ENCODE measurements around the gene NOTCH2. TPM values are rescaled to one million over a fixed set of nuclear protein-coding genes. Genes with fewer than 3 reads are reported as not detected.
"Not testable (repeated sequence)": the region's sequence is repeated elsewhere in the genome, so short reads cannot be mapped to it uniquely, and the experiment has no call there.

NOTCH2 gene
- total and polyA plus RNA-seq, 10 of the 15 experiments (the other 5 are each of a cell fraction or from before 2014, with no cell fraction given), result 0.02 to 2.0 (median 0.62) TPM; not detected in 1

- in situ Hi-C loops (cut with MboI); intact Hi-C loops (cut with micrococcal nuclease; ENCODE audit: unreplicated experiment): not testable (repeated sequence)
These were observed 42.8 kb upstream of the NOTCH2 start for GRCh38 chr1:120112212-120112611.

GRCh38 chr1:120111771-120112170 is 42.3 kb upstream of the NOTCH2 start:
- H3K4me2 ChIP-seq (ENCODE audit: control insufficient read depth, insufficient read depth); POLR2A ChIA-PET; DNase-seq (ENCODE audit: low read depth, low spot score); H2AFZ ChIP-seq (ENCODE audit: control insufficient read depth, low read depth, low read length); H3K4me1 ChIP-seq (ENCODE audit: control insufficient read depth, insufficient read depth, low read length); H3K27ac ChIP-seq (ENCODE audit: control insufficient read depth, insufficient read depth); H3K9ac ChIP-seq (ENCODE audit: control insufficient read depth, insufficient read depth, low read length); H3K36me3 ChIP-seq (ENCODE audit: control insufficient read depth in 2 of 2, insufficient read depth in 2 of 2, low read length in 1 of 2); RAD21 ChIA-PET (ENCODE audit: unreplicated experiment); H3K27me3 ChIP-seq (replicated peaks in 1 of 2; ENCODE audit: control insufficient read depth in 2 of 2, insufficient read depth in 2 of 2, low read length in 1 of 2); in situ Hi-C loops (cut with MboI); H3K4me3 ChIP-seq; H3K9me3 ChIP-seq (replicated peaks; ENCODE audit: control insufficient read depth, insufficient read depth, low read length); H3K79me2 ChIP-seq (ENCODE audit: control insufficient read depth, insufficient read depth, low read length); SMC1A ChIA-PET (ENCODE audit: uncharacterized antibody, unreplicated experiment); ATAC-seq; intact Hi-C loops (cut with micrococcal nuclease; ENCODE audit: unreplicated experiment); CTCF ChIA-PET; BruUV-seq (replicated peaks); FAIRE-seq; H4K20me1 ChIP-seq (ENCODE audit: control insufficient read depth, insufficient read depth): not testable (repeated sequence)
- no CpG with 5 or more reads among the region's 3 CpGs for WGBS (ENCODE audit: insufficient coverage, insufficient replicate concordance, low lambda C conversion rate, missing lambda C conversion rate)

More at GRCh38 chr1:120112212-120112611, 42.8 kb upstream of the NOTCH2 start:
- SMC1A ChIA-PET (ENCODE audit: uncharacterized antibody, unreplicated experiment); H3K4me3 ChIP-seq; H3K79me2 ChIP-seq (ENCODE audit: control insufficient read depth, insufficient read depth, low read length); CTCF ChIA-PET; DNase-seq (ENCODE audit: low read depth, low spot score); H2AFZ ChIP-seq (ENCODE audit: control insufficient read depth, low read depth, low read length); H4K20me1 ChIP-seq (ENCODE audit: control insufficient read depth, insufficient read depth); BruUV-seq (replicated peaks); H3K4me1 ChIP-seq (ENCODE audit: control insufficient read depth, insufficient read depth, low read length); POLR2A ChIA-PET; H3K36me3 ChIP-seq (ENCODE audit: control insufficient read depth in 2 of 2, insufficient read depth in 2 of 2, low read length in 1 of 2); H3K27me3 ChIP-seq (replicated peaks in 1 of 2; ENCODE audit: control insufficient read depth in 2 of 2, insufficient read depth in 2 of 2, low read length in 1 of 2); RAD21 ChIA-PET (ENCODE audit: unreplicated experiment); ATAC-seq; H3K4me2 ChIP-seq (ENCODE audit: control insufficient read depth, insufficient read depth); H3K9me3 ChIP-seq (replicated peaks; ENCODE audit: control insufficient read depth, insufficient read depth, low read length); H3K9ac ChIP-seq (ENCODE audit: control insufficient read depth, insufficient read depth, low read length); H3K27ac ChIP-seq (ENCODE audit: control insufficient read depth, insufficient read depth); FAIRE-seq: not testable (repeated sequence)
- 84% methylated on average over 5 of the region's 5 CpGs for WGBS (ENCODE audit: insufficient coverage, insufficient replicate concordance, low lambda C conversion rate, missing lambda C conversion rate)

- H2AFZ ChIP-seq (ENCODE audit: control insufficient read depth, low read depth, low read length); BruUV-seq (replicated peaks); in situ Hi-C loops (cut with MboI); CTCF ChIA-PET; H3K9ac ChIP-seq (ENCODE audit: control insufficient read depth, insufficient read depth, low read length); H3K9me3 ChIP-seq (replicated peaks; ENCODE audit: control insufficient read depth, insufficient read depth, low read length); POLR2A ChIA-PET; H3K27me3 ChIP-seq (replicated peaks in 1 of 2; ENCODE audit: control insufficient read depth in 2 of 2, insufficient read depth in 2 of 2, low read length in 1 of 2); H3K4me1 ChIP-seq (ENCODE audit: control insufficient read depth, insufficient read depth, low read length); H3K36me3 ChIP-seq (ENCODE audit: control insufficient read depth in 2 of 2, insufficient read depth in 2 of 2, low read length in 1 of 2); RAD21 ChIA-PET (ENCODE audit: unreplicated experiment); intact Hi-C loops (cut with micrococcal nuclease; ENCODE audit: unreplicated experiment); H3K27ac ChIP-seq (ENCODE audit: control insufficient read depth, insufficient read depth); H3K79me2 ChIP-seq (ENCODE audit: control insufficient read depth, insufficient read depth, low read length); SMC1A ChIA-PET (ENCODE audit: uncharacterized antibody, unreplicated experiment); DNase-seq (ENCODE audit: low read depth, low spot score); H3K4me3 ChIP-seq; H3K4me2 ChIP-seq (ENCODE audit: control insufficient read depth, insufficient read depth); H4K20me1 ChIP-seq (ENCODE audit: control insufficient read depth, insufficient read depth); FAIRE-seq: not testable (repeated sequence)
- ATAC-seq, result peak; percentile 60
- WGBS (ENCODE audit: insufficient coverage, insufficient replicate concordance, low lambda C conversion rate, missing lambda C conversion rate), result 67% methylated on average over 1 of the region's 2 CpGs
These were observed 41.5 kb upstream of the NOTCH2 start for GRCh38 chr1:120111008-120111407.

- H3K27me3 ChIP-seq (replicated peaks in 1 of 2; ENCODE audit: control insufficient read depth in 2 of 2, insufficient read depth in 2 of 2, low read length in 1 of 2); H3K9me3 ChIP-seq (replicated peaks; ENCODE audit: control insufficient read depth, insufficient read depth, low read length); POLR2A ChIA-PET; SMC1A ChIA-PET (ENCODE audit: uncharacterized antibody, unreplicated experiment); H3K4me1 ChIP-seq (ENCODE audit: control insufficient read depth, insufficient read depth, low read length); intact Hi-C loops (cut with micrococcal nuclease; ENCODE audit: unreplicated experiment); H3K79me2 ChIP-seq (ENCODE audit: control insufficient read depth, insufficient read depth, low read length); in situ Hi-C loops (cut with MboI); H3K27ac ChIP-seq (ENCODE audit: control insufficient read depth, insufficient read depth); H3K4me2 ChIP-seq (ENCODE audit: control insufficient read depth, insufficient read depth); H3K9ac ChIP-seq (ENCODE audit: control insufficient read depth, insufficient read depth, low read length); H3K36me3 ChIP-seq (ENCODE audit: control insufficient read depth in 2 of 2, insufficient read depth in 2 of 2, low read length in 1 of 2); BruUV-seq (replicated peaks); FAIRE-seq; DNase-seq (ENCODE audit: low read depth, low spot score); H2AFZ ChIP-seq (ENCODE audit: control insufficient read depth, low read depth, low read length); H4K20me1 ChIP-seq (ENCODE audit: control insufficient read depth, insufficient read depth); ATAC-seq; H3K4me3 ChIP-seq; RAD21 ChIA-PET (ENCODE audit: unreplicated experiment); CTCF ChIA-PET: not testable (repeated sequence)
- 76% methylated on average over 4 of the region's 9 CpGs for WGBS (ENCODE audit: insufficient coverage, insufficient replicate concordance, low lambda C conversion rate, missing lambda C conversion rate)
These were observed 40.2 kb upstream of the NOTCH2 start for GRCh38 chr1:120109656-120110055.

Data from GM12878 (cell line).